Cortex of kidney (tissue), 1 donor: ENCODE data around the gene PRICKLE2.

Source experiments
- DNase-seq: peaks from one replicate; lab custom pipeline; 2025; lab: John Stamatoyannopoulos, UW

The PRICKLE2 gene

DNA sequence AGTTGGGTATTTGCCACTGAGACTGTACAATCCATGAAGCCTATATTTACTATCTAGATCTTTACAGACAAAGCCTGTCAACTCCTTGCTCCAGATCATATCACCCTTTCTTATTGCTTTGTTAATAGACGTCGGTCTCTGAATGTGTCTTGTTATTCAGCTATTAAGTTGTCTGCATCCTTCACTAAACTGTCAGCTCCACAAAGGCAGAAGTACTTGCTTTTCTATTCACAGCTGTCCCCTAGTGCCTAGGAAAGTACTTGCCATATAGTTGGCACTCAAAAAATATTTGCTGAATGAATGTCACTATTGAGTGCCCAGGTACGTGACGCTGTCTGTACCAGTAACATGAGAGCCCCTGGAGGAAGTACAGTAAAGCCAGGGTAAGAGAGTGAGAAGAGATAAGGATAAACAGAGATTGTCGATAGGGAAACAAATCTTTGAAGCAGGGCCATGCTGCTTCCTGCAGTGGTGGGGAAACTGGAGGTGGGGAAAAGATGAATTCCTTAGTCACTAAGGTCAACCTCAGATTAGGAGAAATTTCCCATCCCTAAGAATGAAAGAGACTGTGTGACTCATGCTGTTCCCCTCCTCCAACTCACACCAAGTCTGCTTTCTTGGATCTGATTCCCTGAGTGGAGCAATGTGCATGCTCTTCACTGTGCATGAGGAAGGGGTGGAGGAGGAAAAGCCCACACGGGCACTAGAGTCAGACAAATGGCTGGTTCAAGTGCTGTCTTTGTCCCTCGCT, 36.3 kb downstream of the PRICKLE2 start:
- no peak for DNase-seq

- DNase-seq, result no peak
Measured at GRCh38 chr3:64187065-64187959, 38.0 kb downstream of the PRICKLE2 start.

- DNase-seq, result no peak
Measured at GRCh38 chr3:64186667-64187064, 38.6 kb downstream of the PRICKLE2 start.

GRCh38 chr3:64185436-64185835, 39.8 kb downstream of the PRICKLE2 start:
- no peak for DNase-seq

GRCh38 chr3:64184621-64185020, 40.6 kb downstream of the PRICKLE2 start:
- DNase-seq, result no peak

DNA sequence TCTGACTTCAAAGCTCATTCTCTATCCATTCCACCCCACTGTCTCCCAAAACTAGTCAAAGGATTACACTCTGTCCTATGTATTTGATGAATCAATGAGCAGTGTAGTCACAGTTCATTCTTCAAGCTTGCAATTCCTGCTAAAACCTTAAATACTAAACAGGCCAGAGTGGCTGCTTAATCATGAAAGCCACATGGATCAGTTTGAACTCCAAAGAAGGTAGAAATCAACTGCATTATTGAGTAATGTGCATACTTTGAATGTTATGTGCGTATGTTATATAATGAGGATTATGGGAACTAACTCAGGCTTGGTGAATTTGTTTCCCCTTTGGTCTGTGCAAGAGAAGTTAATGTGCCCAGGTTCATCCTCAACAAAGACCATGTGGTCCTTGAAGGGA, 45.4 kb downstream of the PRICKLE2 start:
- no peak for DNase-seq

- DNase-seq, result no peak
Measured at GRCh38 chr3:64179249-64179648, 46.0 kb downstream of the PRICKLE2 start.

DNA sequence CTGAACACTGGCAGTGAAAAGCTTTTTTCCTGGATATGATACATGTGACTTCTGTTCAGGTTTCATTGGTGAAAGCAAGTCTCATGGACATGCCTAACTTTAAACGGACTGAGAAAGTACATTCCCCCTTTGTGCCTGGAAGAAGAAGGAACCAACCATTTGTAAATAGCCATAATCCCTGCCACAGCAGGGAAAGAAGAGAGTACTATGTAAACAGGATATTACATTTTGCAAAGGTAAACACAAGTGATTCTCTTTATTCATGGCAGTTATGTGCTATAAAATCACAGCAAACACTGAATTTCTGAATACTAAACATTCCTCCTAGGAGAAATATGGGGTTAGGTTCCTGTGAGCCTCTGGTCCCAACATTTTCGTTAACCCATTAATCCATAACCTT, 46.8 kb downstream of the PRICKLE2 start:
- no peak for DNase-seq

- no peak for DNase-seq
Measured at GRCh38 chr3:64176461-64176996, 48.7 kb downstream of the PRICKLE2 start.

- DNase-seq, result no peak
Measured at GRCh38 chr3:64174328-64174727, 50.9 kb downstream of the PRICKLE2 start.

GRCh38 chr3:64173563-64173962, 51.7 kb downstream of the PRICKLE2 start:
- DNase-seq, result no peak

GRCh38 chr3:64170270-64170669, 55.0 kb downstream of the PRICKLE2 start:
- DNase-seq, result no peak

DNA sequence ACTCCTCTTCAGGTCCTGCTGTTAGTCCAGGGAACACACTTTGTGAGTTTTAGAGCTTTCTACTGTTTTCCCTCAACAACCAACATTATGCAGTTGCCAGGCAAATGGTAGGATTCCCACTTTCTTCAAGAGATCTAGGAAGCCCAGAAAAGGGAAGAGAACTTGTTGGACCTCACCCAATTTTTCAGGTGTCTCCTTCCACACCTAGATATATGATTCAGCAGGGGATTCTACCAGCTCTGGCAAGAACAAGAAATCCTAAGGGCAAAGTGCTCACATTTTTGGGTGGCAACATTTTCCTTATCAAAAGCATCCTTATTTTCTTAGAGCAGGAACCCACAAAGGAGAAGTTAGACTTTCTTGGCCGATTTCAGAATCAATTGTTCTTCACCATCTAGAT, 57.4 kb downstream of the PRICKLE2 start:
- DNase-seq, result no peak

- no peak for DNase-seq
Measured at GRCh38 chr3:64167351-64167750, 57.9 kb downstream of the PRICKLE2 start.

GRCh38 chr3:64166584-64167162, 58.6 kb downstream of the PRICKLE2 start:
- DNase-seq, result no peak

- DNase-seq, result no peak
Measured at GRCh38 chr3:64164349-64164748, 60.9 kb downstream of the PRICKLE2 start.

DNA sequence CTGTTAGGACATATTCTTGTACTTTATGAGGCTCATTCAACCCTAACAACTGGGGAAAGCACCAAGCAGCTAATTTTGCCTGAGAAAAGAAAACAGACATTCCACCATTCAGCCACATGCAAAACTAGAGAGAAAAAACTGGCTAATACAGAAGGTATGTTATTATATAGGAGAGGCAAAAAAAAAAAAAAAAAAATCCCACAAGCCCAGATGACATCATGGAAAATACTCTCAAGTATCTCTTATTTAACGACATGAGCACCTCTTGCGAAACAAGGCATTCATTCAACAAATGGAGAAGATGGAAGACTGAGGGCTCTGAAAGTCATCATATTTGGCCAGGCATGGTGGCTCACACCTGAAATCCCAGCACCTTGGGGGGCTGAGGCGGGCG, 61.5 kb downstream of the PRICKLE2 start:
- DNase-seq, result no peak

DNA sequence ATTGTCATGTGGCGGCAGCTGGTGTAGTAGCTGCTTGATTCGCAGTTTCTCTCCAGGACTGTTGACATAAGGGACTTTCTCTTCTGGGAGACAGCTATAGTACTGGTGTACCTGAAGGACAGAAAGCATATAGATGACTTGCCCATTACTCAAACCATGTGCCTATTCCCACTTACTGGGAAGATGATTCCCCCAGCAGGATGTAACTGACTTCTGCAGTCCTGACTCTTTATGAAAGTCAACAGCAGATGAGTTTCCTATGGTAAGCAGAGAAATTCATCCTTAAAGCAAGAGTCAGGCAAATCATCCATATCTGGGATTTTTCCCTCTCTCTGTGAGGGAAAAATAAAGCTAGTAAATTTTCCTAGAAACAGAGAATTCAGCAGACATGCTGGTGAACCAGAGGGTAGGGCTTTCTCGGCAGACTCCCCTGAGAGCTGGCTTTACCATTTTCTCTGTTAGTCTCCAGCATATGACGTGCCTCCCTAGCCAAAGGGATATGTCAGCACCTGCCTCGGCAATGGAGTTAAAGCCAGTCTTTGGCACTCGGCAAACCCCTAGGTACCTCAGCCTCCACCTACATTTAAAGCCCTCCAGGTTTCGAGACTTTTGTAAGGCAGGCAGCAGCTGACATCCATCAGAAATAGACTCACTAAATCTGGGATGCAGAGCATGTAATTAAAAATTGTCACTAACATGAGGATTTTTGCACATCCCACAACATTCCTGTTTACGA, 62.1 kb downstream of the PRICKLE2 start:
- DNase-seq, result no peak

- DNase-seq, result no peak
Measured at GRCh38 chr3:64161481-64161952, 63.7 kb downstream of the PRICKLE2 start.

DNA sequence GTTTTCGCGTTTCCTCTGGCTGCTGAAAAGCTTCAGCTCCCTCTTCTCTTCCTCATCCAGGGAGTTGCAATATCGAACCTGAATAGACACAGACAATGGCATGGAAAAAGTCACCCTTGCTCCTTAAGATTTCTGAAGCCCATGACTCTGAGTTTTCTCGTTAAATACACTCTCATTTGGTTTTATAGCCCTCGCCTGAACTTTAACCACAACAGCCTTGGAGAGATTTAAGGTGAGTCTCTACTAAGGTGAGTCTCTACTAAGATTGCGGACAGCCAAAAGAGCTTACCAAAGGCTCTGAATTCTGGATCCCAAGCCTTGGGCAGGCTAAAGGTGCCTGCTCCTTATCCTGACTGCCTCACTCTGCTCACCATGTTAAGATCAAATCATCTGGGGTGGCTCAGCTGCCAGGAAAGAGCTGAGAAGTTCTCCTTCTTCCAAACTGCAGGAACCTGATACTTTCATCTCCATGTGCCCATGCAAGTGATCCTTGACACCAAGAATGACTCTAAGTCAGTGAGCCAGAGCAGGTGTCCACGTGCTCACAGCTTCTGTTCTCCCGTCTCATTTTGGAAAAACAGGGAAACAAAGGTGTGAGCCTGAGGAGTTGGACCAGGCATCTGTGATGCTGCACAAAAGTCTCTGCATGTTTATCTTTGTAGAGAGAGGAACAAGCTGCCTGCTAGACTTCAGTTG, 65.1 kb downstream of the PRICKLE2 start:
- DNase-seq, result no peak

GRCh38 chr3:64158334-64158733, 66.9 kb downstream of the PRICKLE2 start:
- DNase-seq, result no peak
